Measurements from ENCODE around the gene HCFC1. TPM values are rescaled to one million over a fixed set of nuclear protein-coding genes. Genes with fewer than 3 reads are reported as not detected.

Gene HCFC1
- total and polyA plus RNA-seq, 9 of the 15 experiments (the other 6 are each of a cell fraction or from before 2014, with no cell fraction given), result 2.8 to 133 (median 17.1) TPM

- no peak for TF ChIP-seq ZNF318 (IDR thresholded peaks at IDR 0.05; ENCODE audit: borderline replicate concordance in 1 of 2, low read depth in 1 of 2)
- no peak for TF ChIP-seq RFX7 (CRISPR knock-in tag; IDR thresholded peaks at IDR 0.05)
- peak; percentile 15; the same call in 1 of the 2 replicates for TF ChIP-seq ESRRA (IDR thresholded peaks at IDR 0.05; ENCODE audit: borderline replicate concordance, low read depth)
- TF ChIP-seq CHD2 (IDR thresholded peaks at IDR 0.05; ENCODE audit: low read depth, low read length), result no peak
- no peak for TF ChIP-seq KLF6 (CRISPR knock-in tag; IDR thresholded peaks at IDR 0.05; ENCODE audit: borderline replicate concordance)
- TF ChIP-seq EZH2 (IDR thresholded peaks at IDR 0.05; ENCODE audit: borderline replicate concordance, low read depth, low read length), result no peak
- TF ChIP-seq HDAC8 (tag; IDR thresholded peaks at IDR 0.05), result 0 out of 2 replicates have a peak, but pooled peaks have one; percentile 39
- TF ChIP-seq ZNF518B (CRISPR knock-in tag; IDR thresholded peaks at IDR 0.05), result no peak
- no peak for TF ChIP-seq BRD9 (IDR thresholded peaks at IDR 0.05; ENCODE audit: low read depth, partially characterized antibody)
- TF ChIP-seq E2F3 (CRISPR knock-in tag; IDR thresholded peaks at IDR 0.05), result peak; percentile 85
- TF ChIP-seq ZNF282 (CRISPR knock-in tag; IDR thresholded peaks at IDR 0.05), result no peak
- TF ChIP-seq NONO (IDR thresholded peaks at IDR 0.05; ENCODE audit: low read depth in 2 of 2, low read length in 1 of 2), result peak; percentile 13 to 57; a peak in 1 of 4 replicates
- TF ChIP-seq HMG20A (CRISPR knock-in tag; conservative IDR thresholded peaks at IDR 0.05), result no peak
These were observed 929 bp upstream of the HCFC1 start, which contains the start of gene TMEM187 (continued) for GRCh38 chrX:153972368-153973126.
